GM21381 (cell line): ENCODE data around the gene INPP4A.

ENCODE experiments used
- ATAC-seq: cut with Tn5 transposase; IDR thresholded peaks from one replicate; pipeline ENCODE4 v1.9.1; 2021; ENCODE audit warnings: mild to moderate bottlenecking, moderate library complexity; ENCODE audit not compliant: unreplicated experiment

INPP4A gene

DNA sequence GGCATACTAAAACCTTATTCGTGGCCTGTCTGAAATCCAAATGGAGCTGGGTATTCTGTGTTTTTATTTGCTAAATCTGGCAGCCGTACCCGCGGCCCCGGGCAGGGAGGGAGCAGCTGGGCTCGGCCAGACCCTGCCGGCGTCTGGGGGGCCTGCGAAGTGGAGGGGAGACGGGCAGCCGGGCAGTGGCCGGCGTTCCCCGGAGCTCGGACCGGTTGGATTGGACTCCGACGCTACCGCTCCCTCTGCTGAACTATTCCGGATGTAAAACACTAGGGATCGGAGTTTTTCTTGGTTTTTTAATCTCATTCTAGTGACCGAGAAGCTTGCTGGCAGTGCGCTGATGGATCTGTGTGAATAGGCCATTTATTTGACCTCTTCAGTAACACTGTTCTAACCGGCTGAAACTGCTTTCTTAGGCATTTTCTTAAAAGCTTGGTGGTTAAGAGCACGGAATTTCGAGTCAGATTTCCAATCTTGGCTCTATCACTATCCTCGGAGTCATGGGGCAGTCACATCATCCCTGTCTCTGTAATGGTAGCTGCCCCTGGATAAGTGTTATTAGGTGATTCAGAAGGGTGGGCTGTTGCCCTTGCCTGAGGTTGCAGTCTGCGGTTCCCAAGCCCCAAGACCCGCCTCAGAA is 164.4 kb downstream of the INPP4A start:
- ATAC-seq = peak; percentile 11

DNA sequence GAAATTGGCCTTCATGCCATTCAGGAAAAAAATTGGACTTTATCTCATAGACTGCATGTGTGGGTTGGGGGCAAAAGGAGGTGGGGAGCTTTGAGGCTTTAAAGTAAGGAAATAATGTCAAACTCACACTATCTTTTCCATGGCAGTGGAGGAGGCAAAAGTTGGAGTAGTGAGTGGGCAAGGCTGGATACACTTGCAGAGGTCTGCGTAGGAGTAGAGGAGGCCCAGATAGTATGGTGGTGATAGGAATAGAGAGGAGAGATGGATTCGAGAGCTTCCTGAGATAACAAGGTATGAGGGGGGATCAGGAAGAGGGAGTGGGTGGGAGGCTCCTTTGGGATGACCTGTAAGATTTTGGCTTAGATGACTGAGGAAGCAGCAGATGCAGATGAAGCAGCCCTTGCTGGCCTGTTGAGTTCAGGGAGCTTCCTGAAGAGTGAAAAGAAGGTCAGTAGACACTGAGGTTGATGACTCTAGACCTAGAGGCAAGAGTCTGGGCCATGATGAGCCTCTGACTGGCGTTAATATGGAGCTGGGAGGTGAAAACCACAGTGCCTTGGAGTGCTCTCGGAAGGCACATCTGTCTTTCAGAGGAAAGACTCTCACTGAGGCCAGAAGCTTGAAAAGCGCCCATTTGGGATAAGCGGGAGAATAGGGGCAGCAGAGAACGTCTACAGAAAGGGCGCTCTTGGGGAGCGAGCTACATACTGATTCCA is 169.5 kb downstream of the INPP4A start:
- no peak for ATAC-seq

DNA sequence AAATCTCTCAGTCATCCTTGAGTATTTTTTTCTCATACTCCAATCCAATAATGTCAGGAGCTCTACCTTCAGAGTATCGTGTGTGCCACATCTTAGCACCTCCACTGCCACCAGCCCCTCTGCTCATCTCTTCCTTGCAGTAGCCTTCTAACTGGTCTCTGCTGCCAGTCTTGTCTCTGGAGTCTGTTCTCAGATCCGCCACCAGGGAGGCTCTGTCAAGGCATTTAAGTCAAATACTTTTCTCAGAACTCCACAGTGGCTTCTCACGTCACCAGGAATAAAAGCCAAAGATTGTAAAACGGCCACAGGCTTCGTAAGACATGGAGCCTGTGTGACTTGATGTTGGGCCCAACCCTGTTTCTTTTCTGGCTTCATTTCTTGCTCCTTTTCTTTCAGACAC is 170.8 kb downstream of the INPP4A start:
- no peak for ATAC-seq

DNA sequence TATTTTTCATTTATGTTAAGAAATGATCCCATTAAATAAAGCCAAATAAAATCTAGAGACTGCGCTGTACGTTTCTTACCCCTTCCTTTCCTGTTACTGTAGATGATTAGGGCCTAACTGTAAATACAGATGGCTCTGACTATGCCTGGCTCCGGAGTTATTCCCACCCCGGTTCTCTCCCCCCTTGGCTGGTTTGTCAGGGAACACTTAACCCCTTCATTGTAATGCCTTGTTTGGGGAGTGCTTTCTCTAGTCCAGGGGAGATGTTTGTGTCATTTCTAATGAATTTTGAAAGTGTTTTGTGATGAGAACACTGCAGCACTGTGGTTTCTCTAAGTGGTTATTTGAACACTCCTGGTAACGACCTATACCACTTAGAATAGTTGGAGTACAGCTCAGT is 172.5 kb downstream of the INPP4A start:
- no peak for ATAC-seq

DNA sequence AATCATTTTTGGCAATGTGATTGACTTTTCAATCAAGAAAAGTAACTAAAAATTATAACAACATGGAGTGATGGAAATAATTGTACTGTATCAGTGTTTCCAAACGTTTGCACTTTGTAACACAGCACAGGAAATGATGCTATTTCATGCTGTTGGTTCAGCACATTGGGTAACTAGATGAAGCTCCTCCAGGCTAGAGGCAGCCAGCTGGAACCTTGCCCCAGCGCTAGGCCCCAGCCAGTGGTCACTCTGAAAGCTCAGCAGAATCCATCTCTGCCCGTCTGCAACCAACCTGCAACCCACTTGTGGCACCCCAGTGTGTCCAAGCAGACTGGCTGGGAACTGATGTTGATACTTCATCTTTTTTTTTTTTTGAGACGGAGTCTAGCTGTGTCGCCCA is 179.0 kb downstream of the INPP4A start:
- no peak for ATAC-seq

DNA sequence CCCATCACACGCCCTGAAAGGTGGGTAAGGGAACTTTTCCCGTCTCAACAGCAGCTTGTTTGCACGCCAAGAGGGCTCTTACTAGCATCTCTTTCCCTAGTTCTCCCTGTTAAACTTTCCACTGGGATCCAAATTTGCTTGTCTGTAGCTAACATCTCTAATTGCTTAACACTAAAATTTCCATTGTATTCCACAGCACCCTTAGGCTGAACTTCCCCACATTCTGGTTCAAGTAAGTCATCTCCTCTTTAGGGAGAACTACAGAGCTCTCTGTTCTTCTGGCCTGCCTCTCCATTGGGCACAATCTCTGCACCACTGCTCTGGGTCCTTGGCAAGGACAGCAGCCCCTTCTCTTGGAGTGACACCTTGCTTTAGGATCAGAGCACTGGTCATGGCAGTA is 187.7 kb downstream of the INPP4A start:
- ATAC-seq = no peak

DNA sequence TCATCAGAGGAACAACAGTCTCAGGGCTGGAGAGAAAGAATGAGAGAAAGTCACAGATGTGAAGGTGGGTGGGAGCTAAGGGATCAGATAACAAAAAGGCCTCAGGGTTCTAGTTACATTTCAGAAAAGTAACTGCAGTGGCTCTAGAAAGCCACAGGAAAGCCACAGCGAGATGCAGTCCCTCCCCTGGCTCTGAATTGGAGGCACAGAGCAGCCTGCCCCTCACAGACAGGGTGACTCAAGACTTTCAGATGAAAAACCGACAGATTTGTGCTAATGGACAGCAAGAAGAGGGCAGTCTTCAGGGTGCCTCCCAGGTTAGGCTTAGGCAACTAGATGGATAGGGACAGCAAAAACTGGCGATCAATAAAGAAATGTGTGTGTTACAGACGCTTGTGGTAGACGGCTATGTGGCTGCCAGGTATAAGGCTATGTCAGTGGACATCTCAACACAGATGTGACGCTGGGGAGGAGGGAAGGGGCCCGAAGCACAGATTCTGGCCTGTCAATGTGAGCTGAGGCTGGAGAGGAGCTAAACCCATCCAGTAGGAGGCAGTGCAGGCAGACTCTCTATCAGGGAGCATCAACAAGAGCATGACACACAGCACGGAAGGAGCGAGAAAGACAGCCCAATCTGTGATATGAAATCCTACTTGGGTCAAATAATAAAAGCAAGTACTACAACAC is 189.9 kb downstream of the INPP4A start:
- ATAC-seq = no peak

DNA sequence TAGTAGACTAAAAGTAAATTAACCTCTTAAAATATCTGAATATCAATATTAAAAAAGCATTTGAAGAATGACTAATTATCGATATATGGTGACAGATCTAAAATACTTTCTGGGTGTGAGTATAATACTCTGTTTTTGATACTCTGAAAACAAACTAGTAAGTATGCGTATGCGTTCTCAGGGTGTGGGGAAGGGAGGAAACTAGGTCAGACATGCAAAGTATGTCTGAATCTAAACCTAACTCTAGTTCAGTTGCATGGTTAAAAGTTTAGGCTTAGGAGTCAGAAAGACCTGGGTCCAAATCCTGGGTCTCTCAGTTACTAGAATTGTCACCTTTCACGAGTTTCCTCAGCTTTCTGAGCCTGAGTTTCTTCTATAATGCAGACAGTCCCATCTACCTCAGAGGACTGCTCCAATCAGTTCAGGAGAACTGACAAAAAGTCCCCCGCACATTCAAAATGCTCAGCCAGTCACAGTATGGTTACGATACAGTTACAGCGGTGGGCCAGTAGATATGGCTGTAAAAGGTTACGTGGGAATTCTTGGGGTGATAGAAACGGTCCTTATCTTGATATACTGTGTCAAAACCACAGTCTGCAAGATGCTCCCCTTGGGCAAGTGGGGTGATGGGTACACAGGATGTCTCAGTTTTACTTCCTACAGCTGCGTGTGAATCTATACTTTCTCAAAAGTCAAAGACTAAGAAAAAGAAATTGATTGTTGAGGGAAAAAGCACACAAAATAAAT is 192.9 kb downstream of the INPP4A start:
- ATAC-seq = peak; percentile 88

DNA sequence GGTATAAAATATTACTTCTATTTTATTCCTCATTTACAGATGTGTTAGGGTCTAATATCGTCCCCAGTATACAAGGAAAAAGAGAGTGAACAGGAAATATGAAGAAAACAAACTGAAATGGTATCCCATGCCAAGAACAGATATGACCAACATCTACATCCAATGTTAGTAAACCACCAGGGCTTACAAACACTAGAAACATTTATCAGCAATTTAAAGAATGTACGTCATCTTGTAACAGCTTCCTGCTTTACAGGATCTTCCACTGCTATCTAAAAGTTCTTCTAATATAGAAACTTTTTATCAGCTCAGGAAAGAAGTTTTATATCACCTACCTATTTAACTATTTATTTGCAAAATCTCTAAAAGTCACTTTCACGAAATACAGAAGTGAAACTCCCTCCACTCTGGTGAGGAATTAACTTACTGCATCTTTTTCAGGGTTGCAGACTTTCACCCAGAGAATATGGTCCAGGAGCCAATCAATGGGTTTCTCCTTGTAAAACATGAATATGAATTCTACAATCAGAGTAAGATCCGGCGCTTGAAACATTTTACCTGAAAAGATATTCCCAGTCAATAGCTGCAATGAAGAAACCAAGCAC is 198.9 kb downstream of the INPP4A start:
- ATAC-seq = no peak
